Uterus (tissue), 4 donors: Measurements from ENCODE around the gene WDR81. TPM values are rescaled to one million over a fixed set of nuclear protein-coding genes. Genes with fewer than 3 reads are reported as not detected.
"Not testable (repeated sequence)": the region's sequence is repeated elsewhere in the genome, so short reads cannot be mapped to it uniquely, and the experiment has no call there.

Experiments used
- DNase-seq, 2 donors: peaks; one replicate each; pipeline ENCODE4 v3.0.0-alpha.2; 2019 to 2020
- H3K27ac ChIP-seq, 2 donors: fragments of 200-600 bp; sonication (generic); 1 replicate in 1 of 2; 2 replicates in 1 of 2; pipeline ENCODE4 v1.5.1; 2016 to 2018
- H3K27me3 ChIP-seq, 2 donors: fragments of 200-600 bp; sonication (generic); one replicate each; pipeline ENCODE4 v1.5.1; 2018 to 2019; ENCODE audit warnings: control low read depth in 1 of 2
- H3K36me3 ChIP-seq, 2 donors: fragments of 200-600 bp; sonication (generic); one replicate each; pipeline ENCODE4 v1.5.1; 2019; ENCODE audit warnings: control low read depth in 1 of 2
- H3K4me1 ChIP-seq, 2 donors: fragments of 200-600 bp; sonication (generic); one replicate each; pipeline ENCODE4 v1.5.1; 2018 to 2019; ENCODE audit warnings: control low read depth in 1 of 2
- H3K4me3 ChIP-seq, 2 donors: fragments of 200-600 bp; sonication (generic); 1 replicate in 1 of 2; 2 replicates in 1 of 2; pipeline ENCODE4 v1.5.1; 2018 to 2019; ENCODE audit warnings: mild to moderate bottlenecking in 1 of 2
- H3K9me3 ChIP-seq, 2 donors: fragments of 200-600 bp; sonication (generic); one replicate each; pipeline ENCODE4 v1.5.1; 2019; ENCODE audit warnings: control low read depth in 1 of 2
- CTCF ChIP-seq, 4 experiments: fragments of 200-600 bp in 2 of 4; fragments of 450-650 bp in 2 of 4; sonication (generic) in 2 of 4; IDR thresholded peaks; one replicate each; pipeline ENCODE4 v1.5.1; 2016 to 2019; ENCODE audit warnings: antibody characterized with exemption in 4 of 4, mild to moderate bottlenecking in 2 of 4, moderate library complexity in 1 of 4
- POLR2A ChIP-seq, 2 donors: fragments of 450-650 bp; IDR thresholded peaks; one replicate each; pipeline ENCODE4 v1.6.1; 2016; ENCODE audit warnings: antibody characterized with exemption in 2 of 2, mild to moderate bottlenecking in 1 of 2, moderate library complexity in 1 of 2
- intact Hi-C: fragments of 100-400 bp; cut with DNase I; formaldehyde crosslinking; loops from one replicate; pipeline ENCODE4 v1.15.1; 2023; ENCODE audit warnings: low total_unique reads
- total RNA-seq, 4 donors: library from RNA; depleted of rRNA in 3 of 4; stranded (reverse); fragments of >200 nt in 3 of 4; gene quantifications; one replicate each; pipeline versions ENCODE4 v1.1.0 to v1.2.4, GENCODE V29; 2014 to 2023
- donor health status: DM: yes; HTN: yes; CAD: no.

The WDR81 gene
- total RNA-seq, 4 donors from 2014 or later = 23.6 to 40.7 (median 29.9) TPM

GRCh38 chr17:1765576-1765975 is 41.1 kb downstream of the WDR81 start:
- H3K27ac ChIP-seq = peak overlapping the region; percentile 93 to 95
- no peaks in the 10 kb centered on the region for H3K27me3 ChIP-seq
- intact Hi-C loops = no loop called here
- peaks cover 5 to 8% of the 10 kb centered on the region in 2 donors for H3K4me1 ChIP-seq
- DNase-seq = no peak
- TF ChIP-seq CTCF (IDR thresholded peaks at IDR 0.05) (no peak), POLR2A (IDR thresholded peaks at IDR 0.05) (no peak)
- H3K4me3 ChIP-seq = no peak overlapping the region
- H3K9me3 ChIP-seq = no peaks in the 10 kb centered on the region
- H3K36me3 ChIP-seq = no peaks in the 10 kb centered on the region

- intact Hi-C loops = no loop called here
- DNase-seq = peak in 1 of 2 donors; percentile 58
- no peaks in the 10 kb centered on the region for H3K9me3 ChIP-seq
- H3K27ac ChIP-seq = peak overlapping the region; percentile 93 to 95
- TF ChIP-seq POLR2A (IDR thresholded peaks at IDR 0.05) (no peak), CTCF (IDR thresholded peaks at IDR 0.05) (no peak)
- H3K36me3 ChIP-seq = no peaks in the 10 kb centered on the region
- H3K4me1 ChIP-seq = peaks cover 5 to 8% of the 10 kb centered on the region in 2 donors
- H3K4me3 ChIP-seq = no peak overlapping the region
- no peaks in the 10 kb centered on the region for H3K27me3 ChIP-seq
Observed at GRCh38 chr17:1766382-1767135, 42.1 kb downstream of the WDR81 start.

GRCh38 chr17:1767358-1767757 is 42.9 kb downstream of the WDR81 start:
- intact Hi-C loops = no loop called here
- TF ChIP-seq POLR2A (IDR thresholded peaks at IDR 0.05) = no peak
- no peak for TF ChIP-seq CTCF (IDR thresholded peaks at IDR 0.05)
- H3K36me3 ChIP-seq = no peaks in the 10 kb centered on the region
- no peaks in the 10 kb centered on the region for H3K27me3 ChIP-seq
- no peaks in the 10 kb centered on the region for H3K9me3 ChIP-seq
- H3K27ac ChIP-seq = peak overlapping the region; percentile 93 to 95
- no peak overlapping the region for H3K4me3 ChIP-seq
- H3K4me1 ChIP-seq = peaks cover 5 to 8% of the 10 kb centered on the region in 2 donors
- DNase-seq = no peak

- no peak overlapping the region for H3K27ac ChIP-seq
- intact Hi-C loops = no loop called here
Observed at GRCh38 chr17:1769822-1770477, 45.4 kb downstream of the WDR81 start.

GRCh38 chr17:1773000-1773695 is 48.6 kb downstream of the WDR81 start:
- intact Hi-C loops, H3K9me3 ChIP-seq, H3K27me3 ChIP-seq, H3K4me1 ChIP-seq, H3K4me3 ChIP-seq, H3K36me3 ChIP-seq: not testable (repeated sequence)
- DNase-seq = peak in 1 of 2 donors; percentile 72
- peak overlapping the region; percentile 26 to 68 for H3K27ac ChIP-seq

More at GRCh38 chr17:1769822-1770477, 45.4 kb downstream of the WDR81 start:
- Histone ChIP-seq H3K4me3 (no peak overlapping the region), H3K27me3 (no peaks in the 10 kb centered on the region), H3K36me3 (no peaks in the 10 kb centered on the region), H3K9me3 (no peaks in the 10 kb centered on the region), H3K4me1 (peaks cover 5 to 8% of the 10 kb centered on the region in 2 donors)
- no peak for DNase-seq
- TF ChIP-seq POLR2A (IDR thresholded peaks at IDR 0.05) = no peak
- TF ChIP-seq CTCF (IDR thresholded peaks at IDR 0.05) = no peak
